ENCODE data around the gene CST7.

GRCh38 chr20:24956001-24956841 is 7.2 kb downstream of the CST7 start:
- TF ChIP-seq CTCF (conservative IDR thresholded peaks at IDR 0.05; ENCODE audit: low read depth, low read length): no peak
- TF ChIP-seq EZH2 (IDR thresholded peaks at IDR 0.05; ENCODE audit: borderline replicate concordance, low read depth, low read length, poor library complexity, severe bottlenecking): no peak
